ENCODE measurements around the gene MRPL32. TPM values are rescaled to one million over a fixed set of nuclear protein-coding genes. Genes with fewer than 3 reads are reported as not detected.

The MRPL32 gene
- total and polyA plus RNA-seq, 9 donors: 38.8 to 75.0 (median 49.0) TPM

DNA sequence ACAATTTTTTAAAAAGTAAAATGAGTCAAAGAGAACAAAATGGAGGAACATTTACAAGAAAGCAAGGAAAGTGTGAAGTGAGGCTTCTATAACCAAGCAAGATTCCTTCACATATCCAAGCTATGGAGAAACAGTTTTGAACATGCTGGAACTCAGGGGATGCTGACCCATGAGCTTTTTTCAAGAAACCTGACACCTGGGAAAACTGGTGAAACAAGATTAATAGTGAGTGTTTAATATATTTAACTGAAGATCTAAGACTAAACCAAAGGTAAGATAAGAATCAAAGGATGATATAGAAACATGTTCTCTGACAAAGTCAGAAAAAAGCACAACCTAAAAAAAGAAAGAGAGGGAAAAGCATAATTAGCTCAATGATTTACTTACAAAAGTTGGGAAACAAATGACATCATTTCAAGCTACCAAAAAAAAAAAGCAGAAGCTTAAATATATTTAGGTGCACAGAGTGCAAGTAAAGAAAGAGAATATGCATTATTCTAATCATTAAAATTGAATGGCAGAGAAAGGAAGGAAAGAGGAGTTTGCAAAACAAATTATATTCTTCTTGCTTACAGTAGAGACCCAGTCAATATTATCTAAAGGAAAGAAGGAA is 45.2 kb upstream of the MRPL32 start:
- DNase-seq: no peak
- no peaks in the 10 kb centered on the region for H3K27me3 ChIP-seq
- H3K4me1 ChIP-seq (ENCODE audit: insufficient read depth): no peaks in the 10 kb centered on the region
- H3K4me3 ChIP-seq: no peak overlapping the region
- H3K9me3 ChIP-seq: no peaks in the 10 kb centered on the region
- no peak overlapping the region for H3K27ac ChIP-seq
- TF ChIP-seq, protein P1, sequence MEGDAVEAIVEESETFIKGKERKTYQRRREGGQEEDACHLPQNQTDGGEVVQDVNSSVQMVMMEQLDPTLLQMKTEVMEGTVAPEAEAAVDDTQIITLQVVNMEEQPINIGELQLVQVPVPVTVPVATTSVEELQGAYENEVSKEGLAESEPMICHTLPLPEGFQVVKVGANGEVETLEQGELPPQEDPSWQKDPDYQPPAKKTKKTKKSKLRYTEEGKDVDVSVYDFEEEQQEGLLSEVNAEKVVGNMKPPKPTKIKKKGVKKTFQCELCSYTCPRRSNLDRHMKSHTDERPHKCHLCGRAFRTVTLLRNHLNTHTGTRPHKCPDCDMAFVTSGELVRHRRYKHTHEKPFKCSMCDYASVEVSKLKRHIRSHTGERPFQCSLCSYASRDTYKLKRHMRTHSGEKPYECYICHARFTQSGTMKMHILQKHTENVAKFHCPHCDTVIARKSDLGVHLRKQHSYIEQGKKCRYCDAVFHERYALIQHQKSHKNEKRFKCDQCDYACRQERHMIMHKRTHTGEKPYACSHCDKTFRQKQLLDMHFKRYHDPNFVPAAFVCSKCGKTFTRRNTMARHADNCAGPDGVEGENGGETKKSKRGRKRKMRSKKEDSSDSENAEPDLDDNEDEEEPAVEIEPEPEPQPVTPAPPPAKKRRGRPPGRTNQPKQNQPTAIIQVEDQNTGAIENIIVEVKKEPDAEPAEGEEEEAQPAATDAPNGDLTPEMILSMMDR (IDR thresholded peaks at IDR 0.05): no peak
- TF ChIP-seq EP300 (IDR thresholded peaks at IDR 0.05): no peak
- TF ChIP-seq POLR2A (IDR thresholded peaks at IDR 0.05): no peak
- no peaks in the 10 kb centered on the region for H3K36me3 ChIP-seq
- intact Hi-C loops (cut with DNase I): no loop called here

DNA sequence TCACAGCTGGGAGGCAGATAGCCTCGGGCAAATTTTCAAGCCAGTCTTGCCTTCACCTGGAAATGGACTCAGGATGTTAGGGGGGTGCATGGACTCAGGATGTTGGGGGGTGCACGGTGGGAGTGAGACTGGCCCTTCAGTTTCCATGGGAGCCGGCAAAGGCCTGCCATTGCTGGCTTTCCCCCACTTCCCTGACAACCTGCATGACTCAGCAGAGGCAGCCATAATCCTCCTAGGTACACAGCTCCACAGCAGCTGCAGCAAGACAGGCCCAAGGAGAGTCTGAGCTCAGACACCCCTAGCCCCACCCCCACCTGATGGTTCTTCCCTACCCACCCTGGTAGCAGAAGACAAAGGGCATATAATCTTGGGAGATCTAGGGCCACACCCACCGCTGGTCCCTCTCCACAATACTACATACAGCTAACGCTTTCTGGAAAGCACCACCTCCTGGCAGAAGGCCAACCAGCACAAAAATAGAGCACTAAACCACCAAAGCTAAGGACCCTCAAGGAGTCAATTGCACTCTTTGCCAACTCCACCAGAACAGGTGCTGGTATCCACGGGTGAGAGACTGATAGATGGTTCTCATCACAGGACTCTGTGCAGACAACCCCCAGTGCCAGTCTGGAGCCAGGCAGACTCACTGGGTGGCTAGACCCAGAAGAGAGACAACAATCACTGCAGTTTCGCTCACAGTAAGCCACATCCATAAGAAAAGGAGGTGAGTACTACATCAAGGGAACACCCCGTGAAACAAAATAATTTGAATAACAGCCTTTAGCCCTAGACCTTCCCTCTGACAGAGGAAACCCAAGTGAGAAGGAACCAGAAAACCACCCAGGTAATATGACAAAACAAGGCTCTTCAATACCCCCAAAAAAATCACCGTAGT is 38.6 kb upstream of the MRPL32 start:
- DNase-seq: no peak
- Histone ChIP-seq H3K27ac (no peak overlapping the region), H3K9me3 (no peaks in the 10 kb centered on the region), H3K36me3 (no peaks in the 10 kb centered on the region), H3K27me3 (no peaks in the 10 kb centered on the region), H3K4me3 (no peak overlapping the region), H3K4me1 (ENCODE audit: insufficient read depth) (no peaks in the 10 kb centered on the region)
- WGBS, 3 donors: 83 to 91% (median 88%) methylated on average over 9 of the region's 9 CpGs
- TF ChIP-seq EP300 (IDR thresholded peaks at IDR 0.05) (no peak), POLR2A (IDR thresholded peaks at IDR 0.05) (no peak)
- TF ChIP-seq, protein P1 (IDR thresholded peaks at IDR 0.05): no peak
- intact Hi-C loops (cut with DNase I): no loop called here

DNA sequence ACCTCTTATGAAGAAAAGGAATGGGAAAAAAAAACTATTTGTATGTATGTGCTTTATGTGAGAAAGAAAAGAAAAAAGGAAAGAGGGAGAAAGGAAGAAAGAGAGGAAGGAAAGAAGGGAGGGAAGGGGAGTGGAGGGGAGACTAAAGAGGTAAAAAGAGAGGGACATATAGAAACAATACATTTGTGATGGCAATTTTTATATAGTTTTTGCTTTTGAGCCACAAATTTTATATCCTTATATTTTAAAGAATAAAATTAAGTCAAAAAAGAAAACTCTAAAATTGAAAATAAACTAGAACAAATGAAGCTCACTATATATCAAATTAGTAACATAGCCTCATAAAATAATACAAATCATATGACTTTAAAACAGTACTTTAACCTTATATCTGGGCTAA is 31.3 kb upstream of the MRPL32 start:
- no peak for TF ChIP-seq POLR2A (IDR thresholded peaks at IDR 0.05)
- TF ChIP-seq, protein P1 (IDR thresholded peaks at IDR 0.05): no peak
- TF ChIP-seq EP300 (IDR thresholded peaks at IDR 0.05): no peak

DNA sequence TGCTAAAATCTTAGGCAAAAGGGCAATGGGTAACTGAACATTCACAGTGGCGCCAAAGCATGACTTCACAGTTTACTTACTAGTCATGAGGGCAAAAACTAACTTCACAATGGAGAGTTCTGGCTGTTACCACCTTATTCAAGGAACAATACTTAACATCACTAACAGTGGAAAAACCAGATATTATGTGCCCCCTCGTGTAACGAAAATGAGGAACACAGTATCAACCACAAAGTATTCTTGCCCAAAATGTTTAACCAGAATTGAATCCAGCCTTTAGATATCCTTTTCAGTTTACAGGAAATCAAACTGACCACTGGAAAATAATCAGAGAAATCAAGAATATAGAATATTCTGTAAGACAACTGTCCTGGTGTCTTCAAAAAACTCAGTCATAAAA is 29.8 kb upstream of the MRPL32 start:
- no peak overlapping the region for H3K27ac ChIP-seq
- intact Hi-C loops (cut with DNase I): no loop called here
- no peaks in the 10 kb centered on the region for H3K4me1 ChIP-seq (ENCODE audit: insufficient read depth)
- DNase-seq: no peak
- H3K27me3 ChIP-seq: no peaks in the 10 kb centered on the region
- no peak overlapping the region for H3K4me3 ChIP-seq
- WGBS, 3 donors: 62 to 76% (median 74%) methylated on average over 3 of the region's 3 CpGs
- H3K9me3 ChIP-seq: no peaks in the 10 kb centered on the region
- TF ChIP-seq EP300 (IDR thresholded peaks at IDR 0.05) (no peak), POLR2A (IDR thresholded peaks at IDR 0.05) (no peak)
- TF ChIP-seq, protein P1 (IDR thresholded peaks at IDR 0.05): no peak
- H3K36me3 ChIP-seq: no peaks in the 10 kb centered on the region

More for the DNA sequence above, 31.3 kb upstream of the MRPL32 start:
- Histone ChIP-seq H3K27me3 (no peaks in the 10 kb centered on the region), H3K4me3 (no peak overlapping the region), H3K27ac (no peak overlapping the region), H3K9me3 (no peaks in the 10 kb centered on the region), H3K4me1 (ENCODE audit: insufficient read depth) (no peaks in the 10 kb centered on the region), H3K36me3 (no peaks in the 10 kb centered on the region)
- no peak for DNase-seq
- intact Hi-C loops (cut with DNase I): no loop called here

Measured in ovary (tissue), 9 donors.